NCI-H187 (cell line): ENCODE measurements around the gene RTL1.

Experiments
- DNase-seq, 2 experiments: peaks; one replicate each; lab custom pipeline; 2025; lab: John Stamatoyannopoulos, UW

RTL1 gene

GRCh38 chr14:100834794-100835547 lies 68.6 kb downstream of the RTL1 start:
- DNase-seq: no peak

- no peak for DNase-seq
Observed at GRCh38 chr14:100834082-100834793, 69.3 kb downstream of the RTL1 start.

GRCh38 chr14:100832311-100832960 lies 71.1 kb downstream of the RTL1 start:
- no peak for DNase-seq

- DNase-seq: peak; percentile 38 to 42
Observed at GRCh38 chr14:100830681-100831080, 72.8 kb downstream of the RTL1 start.
